B cell (primary cell): ENCODE data around the gene CAMK2G. TPM values are rescaled to one million over a fixed set of nuclear protein-coding genes. Genes with fewer than 3 reads are reported as not detected.

Source experiments
- ATAC-seq: fragments of 200-7000 bp; cut with Tn5 transposase; one replicate; pipeline ENCODE4 v1.10.0; 2021; ENCODE audit warnings: low read depth, mild to moderate bottlenecking, moderate number of reproducible peaks, moderate library complexity
- CTCF ChIA-PET: fragments of 350-600 bp; sonication (Branson Sonifier 250); formaldehyde crosslinking; loops from one replicate; lab custom pipeline; 2021; ENCODE audit warnings: antibody characterized with exemption, inconsistent platforms; lab: Charles Lee
- POLR2A ChIA-PET: fragments of 350-600 bp; sonication (Branson Sonifier 250); formaldehyde crosslinking; loops from one replicate; lab custom pipeline; 2021; ENCODE audit warnings: antibody characterized with exemption; lab: Charles Lee
- DNase-seq: peaks from one replicate; pipeline ENCODE4 v3.0.0; 2013
- H2AFZ ChIP-seq: 2 replicates; pipeline ENCODE4 v1.6.1; 2012; ENCODE audit warnings: mild to moderate bottlenecking, low read depth, low read length; ENCODE audit not compliant: insufficient read depth, poor library complexity, severe bottlenecking
- H3K27ac ChIP-seq, 2 donors: 1 replicate in 1 of 2; 2 replicates in 1 of 2; pipeline ENCODE4 v1.5.1; 2012 to 2013; ENCODE audit warnings: low read length in 2 of 2, mild to moderate bottlenecking in 2 of 2, moderate library complexity in 1 of 2
- H3K27me3 ChIP-seq, 4 experiments: fragments of 200-600 bp in 1 of 4; sonication (generic) in 1 of 4; replicated peaks in 1 of 4; 1 replicate in 2 of 4; 2 replicates in 2 of 4; pipeline versions ENCODE4 v1.6.1 to v1.7.0; 2013 to 2016; ENCODE audit warnings: low read length in 3 of 4, mild to moderate bottlenecking in 2 of 4, mixed read lengths in 1 of 4, moderate library complexity in 1 of 4; ENCODE audit not compliant: insufficient read depth in 4 of 4, control insufficient read depth in 3 of 4; ENCODE audit errors: control extremely low read depth in 1 of 4
- H3K36me3 ChIP-seq, 2 experiments: replicated peaks in 1 of 2; 1 replicate in 1 of 2; 2 replicates in 1 of 2; pipeline versions ENCODE4 v1.6.1 to v1.7.1; 2013; ENCODE audit warnings: low read length in 1 of 2; ENCODE audit not compliant: insufficient read depth in 2 of 2, control insufficient read depth in 1 of 2; ENCODE audit errors: control extremely low read depth in 1 of 2, extremely low read depth in 1 of 2
- H3K4me1 ChIP-seq, 2 donors: fragments of 200-600 bp in 1 of 2; sonication (generic) in 1 of 2; 1 replicate in 1 of 2; 2 replicates in 1 of 2; pipeline versions ENCODE4 v1.5.1 to v1.6.1; 2013 to 2017; ENCODE audit warnings: low read length in 2 of 2; ENCODE audit not compliant: control insufficient read depth in 2 of 2, insufficient read depth in 2 of 2
- H3K4me2 ChIP-seq: replicated peaks from 2 replicates; pipeline ENCODE3; 2012; ENCODE audit warnings: mild to moderate bottlenecking, low read depth, low read length; ENCODE audit not compliant: poor library complexity, severe bottlenecking
- H3K4me3 ChIP-seq, 5 experiments: fragments of 200-600 bp in 1 of 5; sonication (generic) in 1 of 5; 1 replicate in 3 of 5; 2 replicates in 2 of 5; pipeline versions ENCODE4 v1.5.1 to v1.7.0; 2011 to 2016; ENCODE audit warnings: low read length in 4 of 5, mild to moderate bottlenecking in 4 of 5, low read depth in 2 of 5, control low read depth in 1 of 5, moderate library complexity in 1 of 5; ENCODE audit not compliant: insufficient read depth in 1 of 5; ENCODE audit errors: control extremely low read depth in 1 of 5, extremely low read depth in 1 of 5
- H3K79me2 ChIP-seq: fragments of 200-600 bp; sonication (generic); one replicate; pipeline ENCODE4 v1.6.0; 2016; ENCODE audit warnings: low read length; ENCODE audit not compliant: control insufficient read depth, insufficient read depth
- H3K9ac ChIP-seq: fragments of 200-600 bp; sonication (generic); 2 replicates; pipeline ENCODE4 v1.6.1; 2017; ENCODE audit warnings: mild to moderate bottlenecking, low read length, moderate library complexity
- H3K9me3 ChIP-seq, 3 donors: one replicate each; pipeline versions ENCODE4 v1.6.1 to v1.7.1; 2013; ENCODE audit warnings: low read length in 2 of 3; ENCODE audit not compliant: control insufficient read depth in 2 of 3, insufficient read depth in 1 of 3; ENCODE audit errors: control extremely low read depth in 1 of 3
- H4K20me1 ChIP-seq: 2 replicates; pipeline ENCODE4 v1.6.0; 2012; ENCODE audit warnings: mild to moderate bottlenecking, low read length; ENCODE audit not compliant: insufficient read depth, control insufficient read depth, poor library complexity, severe bottlenecking
- H3K27ac Mint-ChIP-seq: one replicate; pipeline ENCODE4 v1.8.0; 2021; ENCODE audit warnings: mixed read lengths
- H3K27me3 Mint-ChIP-seq: one replicate; pipeline ENCODE4 v1.8.0; 2021; ENCODE audit warnings: mixed read lengths
- H3K4me1 Mint-ChIP-seq: one replicate; pipeline ENCODE4 v1.8.0; 2021; ENCODE audit warnings: mixed read lengths
- H3K4me3 Mint-ChIP-seq: one replicate; pipeline ENCODE4 v1.8.0; 2021; ENCODE audit warnings: mixed read lengths
- H3K9me3 Mint-ChIP-seq: one replicate; pipeline ENCODE4 v1.8.0; 2022; ENCODE audit warnings: mixed read lengths; ENCODE audit not compliant: insufficient read depth
- CTCF ChIP-seq: fragments of 200-600 bp; IDR thresholded peaks from one replicate; pipeline ENCODE4 v1.8.0; 2022; ENCODE audit warnings: antibody characterized with exemption, mild to moderate bottlenecking
- EZH2 ChIP-seq: IDR thresholded peaks from 2 replicates; pipeline ENCODE4 v1.6.1; 2012; ENCODE audit warnings: borderline replicate concordance, low read depth, mild to moderate bottlenecking, moderate library complexity, low read length; ENCODE audit not compliant: insufficient read depth, poor library complexity, severe bottlenecking
- whole genome bisulfite sequencing: methylation state at CpG from one replicate; pipeline ENCODE4 v1.1.5; 2013; ENCODE audit warnings: missing lambda C conversion rate; ENCODE audit not compliant: insufficient coverage; 5-methylcytosine and 5-hydroxymethylcytosine counted together
- intact Hi-C: fragments of 100-400 bp; cut with micrococcal nuclease; formaldehyde crosslinking; loops from one replicate; pipeline ENCODE4 v1.10.0; 2022
- polyA plus RNA-seq: library from polyadenylated mRNA; depleted of rRNA; stranded (reverse); fragments of >200 nt; gene quantifications from 2 replicates; pipeline ENCODE4 v1.2.3, GENCODE V29; 2012
- total RNA-seq, 2 donors: library from RNA; stranded (reverse); fragments of 120-200 nt in 1 of 2; gene quantifications; 1 replicate in 1 of 2; 2 replicates in 1 of 2; pipeline versions ENCODE4 v1.2.3 to v1.2.4, GENCODE V29; 2013 to 2022

Gene CAMK2G
- total and polyA plus RNA-seq, 2 donors (not counting 1 experiment from before 2014, with no cell fraction given): 42.7 to 48.7 TPM

- intact Hi-C loops: no loop called here
- peaks cover 12% of the 10 kb centered on the region for H3K4me1 Mint-ChIP-seq
- no peak overlapping the region for H3K27ac Mint-ChIP-seq
Measured at GRCh38 chr10:73854310-73854709, 20.0 kb downstream of the CAMK2G start.

More at GRCh38 chr10:73854310-73854709, 20.0 kb downstream of the CAMK2G start:
- H3K4me3 ChIP-seq: no peak overlapping the region
- POLR2A ChIA-PET: interaction anchor here (0.6 kb wide), 1 partner anchor 1606 kb away, joined by 9 read pairs; no protein-coding TSS in a partner anchor
- H3K79me2 ChIP-seq: peaks cover 45% of the 10 kb centered on the region
- WGBS: 88% methylated on average over 5 of the region's 5 CpGs
- CTCF ChIA-PET: interaction anchor here (2.7 to 19.4 kb wide), 3 partner anchors 11 to 86 kb away, joined by 6 to 498 read pairs (median 13); partner anchors contain the start of gene CAMK2G
- no peak for TF ChIP-seq CTCF
- TF ChIP-seq EZH2: no peak
- ATAC-seq: no peak
- peaks cover 47% of the 10 kb centered on the region for H4K20me1 ChIP-seq
- no peaks in the 10 kb centered on the region for H3K9me3 Mint-ChIP-seq
- H3K4me1 ChIP-seq: peaks cover 5 to 10% of the 10 kb centered on the region in 2 donors
- no peaks in the 10 kb centered on the region for H3K27me3 ChIP-seq
- no peaks in the 10 kb centered on the region for H3K27me3 Mint-ChIP-seq
- H3K9me3 ChIP-seq: no peaks in the 10 kb centered on the region
- H3K27ac ChIP-seq: no peak overlapping the region
- H3K4me3 Mint-ChIP-seq: no peak overlapping the region
- H3K9ac ChIP-seq: no peak overlapping the region
- H3K36me3 ChIP-seq: peaks cover 1 to 76% of the 10 kb centered on the region in 2 experiments
- no peak overlapping the region for H3K4me2 ChIP-seq
- no peak overlapping the region for H2AFZ ChIP-seq
- DNase-seq: no peak
